CD4-positive, alpha-beta T cell treated with Interferon gamma for 1 hour (primary cell): Measurements from ENCODE around the gene PBX3.

ENCODE experiments used
- DNase-seq: peaks from one replicate; pipeline ENCODE4 v3.0.0-alpha.2; 2020

PBX3 gene

DNA sequence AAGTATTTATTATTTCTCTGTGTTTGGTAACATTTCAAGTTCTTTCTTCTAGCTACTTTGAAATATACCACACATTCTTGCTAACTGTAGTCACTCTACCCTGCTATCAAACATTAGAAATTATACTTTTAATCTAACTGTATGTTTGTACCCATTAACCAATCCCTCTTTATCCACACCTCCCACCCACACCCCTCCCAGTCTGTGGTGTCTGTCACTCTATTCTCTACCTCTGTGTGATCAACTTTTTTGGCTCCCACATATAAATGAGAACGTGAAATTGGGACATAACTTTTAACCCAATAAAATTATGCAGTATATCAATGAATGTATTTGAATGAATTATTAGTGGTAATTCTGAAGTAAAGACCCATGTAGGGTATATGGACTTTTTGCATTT, 79.7 kb downstream of the PBX3 start:
- DNase-seq = no peak

GRCh38 chr9:125829743-125830142, 82.6 kb downstream of the PBX3 start:
- peak; percentile 72 for DNase-seq

- no peak for DNase-seq
Observed at GRCh38 chr9:125831054-125831453, 83.9 kb downstream of the PBX3 start.

- DNase-seq = no peak
Observed at GRCh38 chr9:125831616-125832015, 84.4 kb downstream of the PBX3 start.

GRCh38 chr9:125835655-125836054, 88.5 kb downstream of the PBX3 start:
- no peak for DNase-seq

- DNase-seq = no peak
Observed at GRCh38 chr9:125839317-125839716, 92.1 kb downstream of the PBX3 start.

GRCh38 chr9:125841444-125841843, 94.3 kb downstream of the PBX3 start:
- DNase-seq = no peak

DNA sequence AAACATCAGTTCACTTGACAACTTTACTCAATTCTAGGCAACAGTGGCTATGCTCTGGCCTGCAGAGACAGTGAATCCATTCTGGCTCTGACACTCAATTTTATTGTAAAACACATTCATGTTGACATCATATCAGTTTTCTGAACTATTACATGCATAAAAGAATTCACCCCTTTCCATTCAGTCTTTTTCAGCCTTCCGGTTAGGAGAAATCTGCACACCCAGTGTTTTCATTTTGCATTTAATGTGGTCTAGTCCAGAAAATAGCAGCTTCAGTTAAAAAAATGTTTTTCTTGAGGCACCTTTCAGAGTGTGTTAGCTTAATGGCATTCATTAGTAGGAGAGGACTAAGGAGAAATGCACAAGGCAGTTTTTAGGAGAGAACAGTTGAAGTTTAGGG, 95.1 kb downstream of the PBX3 start:
- DNase-seq = no peak

- DNase-seq = no peak
Observed at GRCh38 chr9:125843646-125844045, 96.5 kb downstream of the PBX3 start.

DNA sequence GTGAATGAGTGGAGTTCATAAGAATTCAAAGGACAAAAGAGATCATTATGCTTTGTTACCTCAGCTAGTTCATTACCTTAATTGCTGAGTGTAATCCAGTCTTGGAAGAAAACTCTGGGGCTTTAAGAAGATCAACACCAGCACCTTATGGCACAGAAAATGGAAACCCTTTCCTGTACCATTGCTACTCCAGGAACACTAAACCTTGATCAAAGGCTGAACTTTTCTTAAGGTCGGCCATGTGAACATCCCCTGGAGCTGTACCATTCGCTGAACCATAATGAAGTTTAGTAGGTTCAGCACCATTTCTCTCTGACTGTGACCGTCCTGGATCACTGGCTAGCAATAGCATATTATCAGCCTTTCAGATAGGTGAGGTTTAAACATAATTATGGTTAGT, 97.4 kb downstream of the PBX3 start:
- no peak for DNase-seq

DNA sequence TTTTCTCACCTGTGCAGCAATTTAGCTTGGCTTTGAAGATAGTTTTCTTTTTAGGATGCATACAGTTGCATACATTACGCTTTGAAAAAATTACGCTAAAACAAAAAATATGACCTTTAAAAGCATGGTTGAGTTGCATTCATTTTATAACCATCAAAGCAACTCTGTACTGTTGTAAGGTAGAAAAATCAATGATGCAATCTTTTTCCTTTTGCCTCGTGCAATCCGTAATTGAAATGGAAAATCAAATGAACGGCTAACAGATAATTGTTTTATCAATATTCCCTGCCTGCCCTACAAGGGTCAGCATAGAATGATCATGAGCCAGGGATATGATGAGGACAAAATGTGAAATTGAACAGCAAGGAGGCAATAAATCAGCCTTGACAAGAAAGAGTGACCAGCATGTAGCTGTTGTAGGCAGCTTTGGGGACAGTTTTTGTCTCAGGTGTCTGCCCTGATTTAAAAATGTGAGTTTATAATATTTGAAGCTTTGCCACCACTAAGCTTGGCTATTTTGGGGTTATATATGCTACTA, 98.2 kb downstream of the PBX3 start:
- DNase-seq = no peak

- DNase-seq = no peak
Observed at GRCh38 chr9:125847735-125848134, 100.6 kb downstream of the PBX3 start.

DNA sequence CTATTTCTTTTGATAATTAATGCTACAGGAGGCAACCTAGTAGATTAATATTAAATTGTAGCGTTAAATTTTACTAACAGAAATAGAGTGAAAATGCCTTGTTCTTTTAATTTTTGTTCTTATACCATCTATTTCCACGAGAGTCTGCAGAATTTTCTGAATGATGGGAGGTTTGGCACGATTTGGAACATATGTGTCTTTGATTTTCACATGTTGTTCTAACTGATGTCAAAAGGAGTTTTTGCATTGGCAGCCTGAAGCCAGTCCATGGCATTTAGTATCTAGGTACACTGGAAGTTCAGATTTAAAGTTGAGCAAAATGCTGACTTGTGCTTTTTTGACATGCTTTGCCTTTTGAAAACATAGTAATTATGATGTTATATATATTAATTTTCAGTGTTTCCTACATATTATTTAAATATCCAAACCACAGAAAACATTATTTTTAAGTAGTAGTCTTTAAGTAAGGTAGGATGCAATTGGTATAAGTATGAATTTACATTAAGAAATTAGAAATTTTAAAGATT, 103.0 kb downstream of the PBX3 start:
- no peak for DNase-seq

- no peak for DNase-seq
Observed at GRCh38 chr9:125850763-125851162, 103.6 kb downstream of the PBX3 start.

GRCh38 chr9:125851979-125852378, 104.8 kb downstream of the PBX3 start:
- no peak for DNase-seq

DNA sequence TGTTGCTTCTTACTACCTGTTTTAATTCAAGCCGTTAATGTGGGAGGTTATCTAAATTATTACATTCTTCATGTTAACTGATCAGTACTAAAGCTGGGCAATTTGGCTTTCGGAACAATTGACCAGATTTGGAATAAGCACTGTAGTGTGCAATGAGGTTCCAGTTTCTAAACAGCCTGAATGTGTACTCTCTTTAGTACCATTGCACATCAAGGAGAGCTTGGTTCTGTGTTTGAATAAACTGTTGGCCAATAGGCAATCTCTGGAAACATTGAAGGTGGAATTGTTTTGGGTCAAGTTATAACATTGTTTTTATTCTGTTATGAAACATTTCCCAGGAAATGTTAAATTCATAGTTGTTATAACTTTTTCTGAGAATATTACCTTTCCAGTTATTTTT, 105.2 kb downstream of the PBX3 start:
- no peak for DNase-seq

GRCh38 chr9:125854553-125855275, 107.5 kb downstream of the PBX3 start:
- no peak for DNase-seq

- DNase-seq = no peak
Observed at GRCh38 chr9:125856331-125856730, 109.2 kb downstream of the PBX3 start.

DNA sequence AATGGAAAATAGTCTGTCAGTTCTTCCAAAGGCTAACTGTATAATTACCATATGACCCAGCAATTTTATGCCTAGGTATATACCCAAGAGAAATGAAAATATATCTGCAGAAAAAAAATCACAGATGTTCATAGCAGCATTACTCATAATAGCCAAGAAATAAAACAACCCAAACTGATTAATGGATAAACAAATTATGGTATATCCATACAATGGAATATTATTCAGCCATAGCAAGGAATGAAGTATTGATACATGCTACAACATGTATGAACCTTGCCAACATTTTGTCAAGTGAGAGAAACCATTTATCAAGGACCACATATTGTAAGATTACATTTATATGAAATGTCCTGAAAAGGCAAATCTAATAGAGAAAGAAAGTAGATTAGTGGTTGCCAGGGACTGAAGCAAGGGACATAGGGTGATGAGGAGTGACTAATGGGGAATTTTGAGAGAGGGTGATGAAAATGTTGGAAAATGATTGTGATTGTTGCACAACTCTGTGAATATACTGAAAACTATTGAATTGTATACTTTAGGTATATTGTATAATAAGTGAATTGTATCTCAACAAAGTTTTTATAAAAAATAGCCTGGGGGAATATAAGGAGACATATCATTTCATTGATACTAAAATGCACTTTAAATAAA, 114.4 kb downstream of the PBX3 start:
- DNase-seq = no peak

DNA sequence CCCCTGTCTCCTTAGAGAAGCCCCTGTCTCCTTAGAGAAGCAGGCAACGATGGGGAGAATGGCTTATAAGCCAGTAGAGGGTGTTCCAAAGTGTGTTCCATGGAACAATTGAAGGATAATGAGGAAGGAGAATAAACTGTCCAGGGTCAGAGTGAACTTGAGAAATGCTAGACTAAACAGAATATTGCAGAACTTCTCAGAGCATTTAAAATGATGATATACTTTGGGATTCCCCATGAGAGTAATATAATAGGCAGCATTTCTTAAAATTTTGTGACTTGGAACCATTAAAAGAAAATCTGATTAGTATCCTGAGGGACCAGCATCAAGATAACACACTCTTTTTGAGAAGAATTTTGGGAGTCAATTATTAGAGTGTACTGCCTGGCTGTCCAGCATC, 116.8 kb downstream of the PBX3 start:
- DNase-seq = no peak

DNA sequence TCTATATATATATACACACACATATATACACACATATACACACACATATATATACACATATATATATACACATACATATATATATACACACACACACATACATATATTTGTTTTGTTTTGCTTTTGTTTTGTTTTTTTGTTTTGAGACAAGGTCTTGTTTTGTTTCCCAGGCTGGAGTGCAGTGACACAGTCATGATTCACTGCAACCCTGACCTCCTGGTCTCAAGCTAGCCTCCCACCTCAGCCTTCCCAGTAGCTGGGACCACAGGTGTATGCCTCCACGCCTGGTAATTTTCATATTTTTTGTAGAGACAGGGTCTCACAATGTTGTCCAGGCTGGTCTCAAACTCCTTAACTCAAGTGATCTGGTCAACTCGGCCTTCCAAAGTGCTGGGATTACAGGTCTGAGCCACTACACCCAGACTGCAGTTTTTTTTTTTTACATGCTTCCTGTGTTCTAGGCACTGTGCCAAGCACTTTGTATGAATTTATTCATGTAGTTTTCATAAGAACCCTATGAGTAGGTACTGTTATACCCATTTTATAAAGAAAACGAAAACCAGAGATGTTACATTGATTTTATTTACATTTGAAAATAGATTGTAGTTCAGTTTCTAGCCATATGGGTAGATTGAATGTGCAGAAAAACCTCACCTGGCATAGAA, 120.7 kb downstream of the PBX3 start:
- DNase-seq = no peak

GRCh38 chr9:125878164-125878631, 131.0 kb downstream of the PBX3 start:
- no peak for DNase-seq

- DNase-seq = no peak
Observed at GRCh38 chr9:125881042-125881441, 133.9 kb downstream of the PBX3 start.
